Measurements from ENCODE around the gene ATP10A. TPM values are rescaled to one million over a fixed set of nuclear protein-coding genes. Genes with fewer than 3 reads are reported as not detected.

Gene ATP10A
- total and polyA plus RNA-seq, 2 of the 8 experiments (the other 6 are each of a cell fraction or from before 2014, with no cell fraction given), result 2.0 to 2.8 TPM

DNA sequence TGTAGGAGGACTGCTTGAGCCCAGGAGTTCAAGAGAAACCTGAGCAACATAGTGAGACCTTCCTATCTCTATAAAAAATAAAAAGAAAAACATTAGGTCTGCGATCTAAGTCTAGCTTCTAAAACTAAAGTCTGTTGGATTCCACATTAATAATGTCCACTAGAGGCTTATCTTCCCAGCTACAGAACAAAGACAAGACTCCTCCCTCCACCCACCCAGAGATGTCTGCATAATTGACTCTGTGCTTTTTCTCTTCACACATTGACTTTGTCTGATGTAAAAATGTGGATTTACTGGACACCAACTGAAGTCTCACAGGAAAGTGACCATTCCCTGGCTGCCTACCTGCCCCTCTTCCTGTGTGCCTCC lies 91.8 kb downstream of the ATP10A start:
- Histone ChIP-seq H4K8ac (ENCODE audit: extremely low read depth, insufficient read depth, low read length) (no peak overlapping the region), H3K27ac (ENCODE audit: low read depth, low read length) (no peak overlapping the region), H3K79me2 (ENCODE audit: control insufficient read depth in 1 of 2, insufficient read depth in 2 of 2, low read length in 2 of 2) (no peaks in the 10 kb centered on the region), H3K14ac (ENCODE audit: insufficient read length) (no peak overlapping the region), H3K56ac (replicated peaks; ENCODE audit: insufficient read length, low read depth, low read length) (no peak overlapping the region), H2AFZ (ENCODE audit: low read length) (no peak overlapping the region), H3K23me2 (ENCODE audit: low read depth, low read length) (0 out of 2 replicates have a peak, but pooled peaks cover 2% of the 10 kb centered on the region), H3K36me3 (ENCODE audit: control insufficient read depth in 2 of 4, insufficient read depth in 4 of 4, low read length in 3 of 4) (no peaks in the 10 kb centered on the region), H2AK5ac (ENCODE audit: low read depth, low read length) (no peak overlapping the region), H3K18ac (ENCODE audit: extremely low read depth, low read length) (no peak overlapping the region), H2BK15ac (ENCODE audit: low read length) (no peak overlapping the region), H3K4me1 (replicated peaks in 1 of 4; ENCODE audit: control insufficient read depth in 3 of 4, insufficient read depth in 4 of 4, low read length in 3 of 4) (peaks cover 0 to 8% (median 6%) of the 10 kb centered on the region in 4 experiments; a peak in 4 of 7 replicates), H3K23ac (ENCODE audit: insufficient read length) (no peak overlapping the region), H3K9me3 (ENCODE audit: insufficient read depth in 2 of 2, low read depth in 1 of 2, low read length in 1 of 2) (no peaks in the 10 kb centered on the region), H3K4me2 (ENCODE audit: insufficient read depth in 1 of 2, low read depth in 2 of 2, low read length in 2 of 2) (no peak overlapping the region), H3K27me3 (replicated peaks in 1 of 4; ENCODE audit: control insufficient read depth in 3 of 4, extremely low read depth in 1 of 4, insufficient read depth in 3 of 4, low read length in 3 of 4) (no peaks in the 10 kb centered on the region), H4K20me1 (replicated peaks in 1 of 2; ENCODE audit: control insufficient read depth in 1 of 2, insufficient read depth in 2 of 2, low read length in 2 of 2) (peaks cover 0 to 2% of the 10 kb centered on the region in 2 experiments), H4K91ac (replicated peaks; ENCODE audit: insufficient read length, low read length) (no peak overlapping the region), H3K4ac (replicated peaks; ENCODE audit: insufficient read length, low read depth, low read length) (no peak overlapping the region), H2BK20ac (ENCODE audit: low read length) (no peak overlapping the region), H2BK120ac (replicated peaks; ENCODE audit: low read depth, low read length) (no peak overlapping the region), H2BK5ac (ENCODE audit: low read depth, low read length) (no peak overlapping the region), H4K5ac (ENCODE audit: insufficient read length, low read depth, low read length) (no peak overlapping the region), H3K9ac (replicated peaks in 1 of 4; ENCODE audit: extremely low read depth in 1 of 4, low read depth in 3 of 4, low read length in 3 of 4) (no peak overlapping the region), H3K79me1 (ENCODE audit: low read depth, low read length) (no peaks in the 10 kb centered on the region), H3K4me3 (ENCODE audit: extremely low read depth in 1 of 4, insufficient read depth in 2 of 4, low read depth in 3 of 4, low read length in 4 of 4) (no peak overlapping the region), H2BK12ac (ENCODE audit: low read depth, low read length) (no peak overlapping the region)
- no peak for FAIRE-seq
- no peak for DNase-seq (ENCODE audit: low read depth in 1 of 2, low spot score in 2 of 2)
- TF ChIP-seq SP2 (IDR thresholded peaks at IDR 0.05; ENCODE audit: low read length) (no peak), EGR1 (IDR thresholded peaks at IDR 0.05; ENCODE audit: borderline replicate concordance, low read depth, low read length) (no peak), KDM1A (IDR thresholded peaks at IDR 0.05; ENCODE audit: borderline replicate concordance, low read length) (no peak), SAP30 (IDR thresholded peaks at IDR 0.05; ENCODE audit: insufficient read depth, insufficient replicate concordance, low read length) (no peak), RXRA (IDR thresholded peaks at IDR 0.05; ENCODE audit: insufficient read depth, low read depth, low read length) (no peak), POLR2AphosphoS5 (IDR thresholded peaks at IDR 0.05; ENCODE audit: low read depth, low read length) (no peak), CREB1 (IDR thresholded peaks at IDR 0.05) (no peak), SP4 (IDR thresholded peaks at IDR 0.05; ENCODE audit: low read length) (no peak), KDM5A (IDR thresholded peaks at IDR 0.05; ENCODE audit: low read length) (no peak), GABPA (IDR thresholded peaks at IDR 0.05; ENCODE audit: borderline replicate concordance, insufficient read depth, low read length) (no peak), YY1 (IDR thresholded peaks at IDR 0.05; ENCODE audit: low read depth, low read length) (no peak)
- TF ChIP-seq, protein P1, sequence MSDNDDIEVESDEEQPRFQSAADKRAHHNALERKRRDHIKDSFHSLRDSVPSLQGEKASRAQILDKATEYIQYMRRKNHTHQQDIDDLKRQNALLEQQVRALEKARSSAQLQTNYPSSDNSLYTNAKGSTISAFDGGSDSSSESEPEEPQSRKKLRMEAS (IDR thresholded peaks at IDR 0.05), result no peak
- CTCF ChIA-PET (ENCODE audit: partially characterized antibody), result interaction anchor here (0.6 to 3.1 kb wide), 4 partner anchors 12 to 263 kb away, joined by 3 to 11 read pairs (median 3); no protein-coding TSS in a partner anchor
- POLR2A ChIA-PET (ENCODE audit: partially characterized antibody), result no interaction called here
- WGBS, 2 experiments (ENCODE audit: extremely low coverage in 1 of 2, insufficient coverage in 1 of 2, insufficient read length in 1 of 2, insufficient replicate concordance in 2 of 2, low coverage in 1 of 2, low lambda C conversion rate in 2 of 2, missing lambda C conversion rate in 1 of 2), result 90% methylated on average over 1 of the region's 1 CpG; no CpG with 5 or more reads in 1 of the 2 experiments

Measured in H1 (cell line).